Body of pancreas (tissue), 4 donors: ENCODE data around the gene VAPB. TPM values are rescaled to one million over a fixed set of nuclear protein-coding genes. Genes with fewer than 3 reads are reported as not detected.

ENCODE experiments used
- ATAC-seq: fragments of 150-250 bp; one replicate; pipeline ENCODE4 v1.9.1; 2016
- DNase-seq, 4 donors: peaks; one replicate each; pipeline ENCODE4 v3.0.0-alpha.2; 2019
- H3K27ac ChIP-seq, 4 donors: fragments of 200-600 bp; sonication (generic); 1 replicate in 3 of 4; 2 replicates in 1 of 4; pipeline versions ENCODE4 v1.5.1 to v1.6.1; 2016 to 2019; ENCODE audit warnings: mild to moderate bottlenecking in 1 of 4, mixed read lengths in 1 of 4, moderate library complexity in 1 of 4
- H3K27me3 ChIP-seq, 2 donors: fragments of 200-600 bp; sonication (generic); one replicate each; pipeline ENCODE4 v1.6.0; 2016; ENCODE audit warnings: mild to moderate bottlenecking in 1 of 2
- H3K36me3 ChIP-seq, 2 donors: fragments of 200-600 bp; sonication (generic); replicated peaks in 1 of 2; 2 replicates each; pipeline ENCODE4 v1.5.1; 2016; ENCODE audit warnings: low read depth in 2 of 2; ENCODE audit not compliant: insufficient read depth in 1 of 2
- H3K4me1 ChIP-seq: fragments of 200-600 bp; sonication (generic); one replicate; pipeline ENCODE4 v1.6.0; 2016
- H3K4me3 ChIP-seq, 2 donors: fragments of 200-600 bp; sonication (generic); 1 replicate in 1 of 2; 2 replicates in 1 of 2; pipeline ENCODE4 v1.5.1; 2016 to 2019
- H3K9me3 ChIP-seq, 3 donors: fragments of 200-600 bp; sonication (generic); 1 replicate in 2 of 3; 2 replicates in 1 of 3; pipeline ENCODE4 v1.5.1; 2016
- CTCF ChIP-seq, 7 experiments: fragments of 450-650 bp in 4 of 7; fragments of 200-600 bp in 3 of 7; sonication (generic) in 3 of 7; IDR thresholded peaks; one replicate each; pipeline ENCODE4 v1.5.1; 2016 to 2019; ENCODE audit warnings: antibody characterized with exemption in 7 of 7
- POLR2A ChIP-seq, 3 donors: fragments of 450-650 bp; IDR thresholded peaks; one replicate each; pipeline ENCODE4 v1.6.1; 2016; ENCODE audit warnings: antibody characterized with exemption in 3 of 3, mild to moderate bottlenecking in 2 of 3
- WGBS, 2 donors: methylation state at CpG; one replicate each; pipeline ENCODE4 v1.1.5; 2017; 5-methylcytosine and 5-hydroxymethylcytosine counted together
- intact Hi-C: fragments of 100-400 bp; cut with DNase I; formaldehyde crosslinking; loops from one replicate; pipeline ENCODE4 v1.15.1; 2023
- total RNA-seq, 2 donors: library from RNA; depleted of rRNA; stranded (reverse); fragments of >200 nt; gene quantifications; one replicate each; pipeline ENCODE4 v1.1.0, GENCODE V29; 2016

Gene VAPB
- total RNA-seq, 2 donors from 2014 or later, result 10.5 to 11.9 TPM

DNA sequence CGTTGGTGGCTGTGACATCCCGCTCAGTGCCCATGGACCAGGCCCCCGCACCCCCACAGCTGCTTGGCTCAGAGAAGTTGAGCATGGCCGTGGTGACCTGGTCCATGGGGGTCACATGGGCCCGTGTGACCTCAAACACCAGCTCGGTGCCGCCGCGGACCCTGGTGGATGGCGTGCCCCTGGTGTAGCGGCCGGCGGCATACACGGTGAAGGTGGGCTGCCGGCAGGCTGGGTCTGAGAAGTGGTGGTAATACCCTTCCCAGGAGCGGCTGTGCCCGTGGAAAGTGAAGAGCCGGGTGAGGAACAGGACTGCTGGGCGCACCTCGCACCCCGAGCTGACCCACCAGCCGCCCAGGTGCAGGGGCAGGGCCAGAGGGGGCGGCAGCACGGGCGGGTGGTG is 72.1 kb downstream of the VAPB start:
- no peak for TF ChIP-seq POLR2A (IDR thresholded peaks at IDR 0.05)
- no peak for TF ChIP-seq CTCF (IDR thresholded peaks at IDR 0.05)
- no peaks in the 10 kb centered on the region for H3K4me1 ChIP-seq
- ATAC-seq (no peak), DNase-seq (no peak)
- intact Hi-C loops, result no loop called here
- H3K9me3 ChIP-seq, result no peaks in the 10 kb centered on the region
- H3K4me3 ChIP-seq, result no peak overlapping the region
- H3K27ac ChIP-seq, result no peak overlapping the region
- H3K36me3 ChIP-seq, result no peaks in the 10 kb centered on the region
- 92 to 96% methylated on average over 18 to 20 of the region's 25 CpGs for WGBS, 2 donors
- no peaks in the 10 kb centered on the region for H3K27me3 ChIP-seq

- Histone ChIP-seq H3K4me1 (no peaks in the 10 kb centered on the region), H3K4me3 (no peak overlapping the region), H3K27ac (no peak overlapping the region), H3K36me3 (no peaks in the 10 kb centered on the region), H3K9me3 (no peaks in the 10 kb centered on the region), H3K27me3 (no peaks in the 10 kb centered on the region)
- WGBS, 2 donors, result 91 to 92% methylated on average over 6 of the region's 6 CpGs
- TF ChIP-seq POLR2A (IDR thresholded peaks at IDR 0.05) (no peak), CTCF (IDR thresholded peaks at IDR 0.05) (no peak)
- DNase-seq (no peak), ATAC-seq (no peak)
- intact Hi-C loops, result no loop called here
Observed at GRCh38 chr20:58461899-58462298, 72.9 kb downstream of the VAPB start.

DNA sequence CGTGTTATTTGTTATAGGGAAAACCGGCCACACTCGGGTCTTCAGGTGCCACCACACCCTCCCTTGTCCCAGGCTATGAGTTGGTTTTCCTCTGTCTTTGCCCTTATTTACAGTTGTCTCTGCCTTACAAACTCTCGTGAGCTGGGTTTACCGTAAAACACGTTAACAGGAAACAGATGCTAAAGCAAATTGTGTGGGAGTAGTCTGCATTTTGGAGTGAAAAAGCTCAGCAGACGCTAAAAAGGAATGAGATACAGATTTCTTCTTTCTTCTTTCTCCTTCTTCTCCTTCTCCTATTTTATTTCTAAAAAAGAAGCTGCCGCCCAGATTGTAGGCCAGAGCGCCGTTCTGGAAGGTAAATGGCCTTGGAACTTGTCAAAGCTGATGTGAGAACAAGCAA is 74.2 kb downstream of the VAPB start:
- ATAC-seq (no peak), DNase-seq (no peak)
- H3K4me1 ChIP-seq, result no peaks in the 10 kb centered on the region
- H3K36me3 ChIP-seq, result no peaks in the 10 kb centered on the region
- WGBS, 2 donors, result 74 to 76% methylated on average over 10 of the region's 10 CpGs
- TF ChIP-seq CTCF (IDR thresholded peaks at IDR 0.05) (no peak), POLR2A (IDR thresholded peaks at IDR 0.05) (no peak)
- no peaks in the 10 kb centered on the region for H3K9me3 ChIP-seq
- intact Hi-C loops, result no loop called here
- no peak overlapping the region for H3K27ac ChIP-seq
- H3K27me3 ChIP-seq, result no peaks in the 10 kb centered on the region
- H3K4me3 ChIP-seq, result no peak overlapping the region

DNA sequence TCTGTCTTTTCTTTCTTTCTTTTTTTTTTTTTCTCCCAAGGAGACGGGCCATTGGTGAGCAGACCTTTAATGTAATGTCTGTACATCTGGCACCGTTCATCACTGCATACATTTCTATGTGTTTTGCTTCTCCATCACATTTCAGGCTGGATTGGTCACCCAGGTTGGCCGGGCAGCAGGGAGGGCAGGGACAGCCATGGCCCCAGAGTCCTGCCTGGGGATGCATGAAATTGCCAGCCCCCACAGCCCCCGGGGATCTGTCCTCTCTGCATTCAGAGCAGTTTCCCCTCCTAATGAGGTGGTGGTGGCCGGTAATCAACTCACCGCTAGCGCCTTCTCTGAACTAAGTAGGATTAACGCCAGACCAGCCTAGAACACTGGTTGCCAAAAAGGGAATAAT is 75.8 kb downstream of the VAPB start:
- DNase-seq (no peak), ATAC-seq (no peak)
- Histone ChIP-seq H3K9me3 (no peaks in the 10 kb centered on the region), H3K27ac (no peak overlapping the region), H3K27me3 (no peaks in the 10 kb centered on the region), H3K4me1 (no peaks in the 10 kb centered on the region), H3K36me3 (no peaks in the 10 kb centered on the region), H3K4me3 (no peak overlapping the region)
- intact Hi-C loops, result no loop called here
- 61 to 73% methylated on average over 8 of the region's 8 CpGs for WGBS, 2 donors
- no peak for TF ChIP-seq CTCF (IDR thresholded peaks at IDR 0.05)
- no peak for TF ChIP-seq POLR2A (IDR thresholded peaks at IDR 0.05)

GRCh38 chr20:58466095-58466708 is 77.2 kb downstream of the VAPB start:
- Histone ChIP-seq H3K27me3 (no peaks in the 10 kb centered on the region), H3K4me3 (no peak overlapping the region), H3K27ac (no peak overlapping the region), H3K4me1 (no peaks in the 10 kb centered on the region), H3K9me3 (no peaks in the 10 kb centered on the region), H3K36me3 (no peaks in the 10 kb centered on the region)
- DNase-seq, result no peak
- TF ChIP-seq CTCF (IDR thresholded peaks at IDR 0.05), result no peak
- intact Hi-C loops, result no loop called here
- no peak for ATAC-seq
- 81 to 86% methylated on average over 16 to 26 of the region's 27 CpGs for WGBS, 2 donors
